Immature natural killer cell (primary cell): ENCODE measurements around the gene CTNNA2. TPM values are rescaled to one million over a fixed set of nuclear protein-coding genes. Genes with fewer than 3 reads are reported as not detected.

Source experiments
- DNase-seq, 3 donors: peaks; one replicate each; pipeline ENCODE4 v3.0.0; 2022; ENCODE audit warnings: mixed read lengths in 1 of 3
- H3K27ac Mint-ChIP-seq, 6 donors: one replicate each; pipeline ENCODE4 v1.8.0; 2020; ENCODE audit warnings: mixed read lengths in 6 of 6, mild to moderate bottlenecking in 5 of 6, inconsistent platforms in 4 of 6, moderate library complexity in 3 of 6
- H3K27me3 Mint-ChIP-seq, 3 donors: one replicate each; pipeline ENCODE4 v1.8.0; 2020 to 2021; ENCODE audit warnings: low read depth in 3 of 3, mild to moderate bottlenecking in 3 of 3, mixed read lengths in 3 of 3, moderate library complexity in 3 of 3, inconsistent platforms in 1 of 3
- H3K36me3 Mint-ChIP-seq, 3 donors: one replicate each; pipeline ENCODE4 v1.8.0; 2020; ENCODE audit warnings: mixed read lengths in 3 of 3, inconsistent platforms in 2 of 3, mild to moderate bottlenecking in 2 of 3
- H3K4me1 Mint-ChIP-seq, 2 donors: one replicate each; pipeline ENCODE4 v1.8.0; 2020; ENCODE audit warnings: inconsistent platforms in 2 of 2, mild to moderate bottlenecking in 2 of 2, mixed read lengths in 2 of 2, moderate library complexity in 1 of 2
- H3K4me3 Mint-ChIP-seq, 5 donors: one replicate each; pipeline ENCODE4 v1.8.0; 2020; ENCODE audit warnings: mild to moderate bottlenecking in 5 of 5, mixed read lengths in 5 of 5, inconsistent platforms in 3 of 5, moderate library complexity in 3 of 5
- H3K9me3 Mint-ChIP-seq, 6 donors: one replicate each; pipeline ENCODE4 v1.8.0; 2020; ENCODE audit warnings: mild to moderate bottlenecking in 6 of 6, mixed read lengths in 6 of 6, inconsistent platforms in 4 of 6, moderate library complexity in 3 of 6
- polyA plus RNA-seq, 3 donors: library from polyadenylated mRNA; unstranded; fragments of 300-500 nt; fragmentation: Illumina TruSeq; gene quantifications; one replicate each; pipeline ENCODE4 v1.2.3, GENCODE V29; 2021

CTNNA2 gene
- polyA plus RNA-seq, 3 donors from 2014 or later = not detected

- H3K9me3 Mint-ChIP-seq = peaks cover 11 to 46% (median 17%) of the 10 kb centered on the region in 6 donors
- no peaks in the 10 kb centered on the region for H3K4me1 Mint-ChIP-seq
- H3K27ac Mint-ChIP-seq = no peak overlapping the region
- peaks cover 0 to 5% (median 0%) of the 10 kb centered on the region in 3 donors for H3K36me3 Mint-ChIP-seq
- H3K27me3 Mint-ChIP-seq = peaks cover 0 to 4% (median 4%) of the 10 kb centered on the region in 3 donors
- DNase-seq = no peak
- no peak overlapping the region for H3K4me3 Mint-ChIP-seq
These were observed 403.4 kb downstream of the CTNNA2 start for GRCh38 chr2:79916285-79916684.

GRCh38 chr2:79920512-79921076 is 407.7 kb downstream of the CTNNA2 start:
- H3K27me3 Mint-ChIP-seq = peaks cover 0 to 4% (median 2%) of the 10 kb centered on the region in 3 donors
- H3K27ac Mint-ChIP-seq = no peak overlapping the region
- DNase-seq = no peak
- H3K4me3 Mint-ChIP-seq = no peak overlapping the region
- H3K9me3 Mint-ChIP-seq = peaks cover 9 to 32% (median 17%) of the 10 kb centered on the region in 6 donors
- no peaks in the 10 kb centered on the region for H3K4me1 Mint-ChIP-seq
- no peaks in the 10 kb centered on the region for H3K36me3 Mint-ChIP-seq

- peaks cover 2 to 20% (median 7%) of the 10 kb centered on the region in 6 donors for H3K9me3 Mint-ChIP-seq
These were observed 416.8 kb downstream of the CTNNA2 start for GRCh38 chr2:79929624-79930023.

GRCh38 chr2:79935046-79935732 is 422.3 kb downstream of the CTNNA2 start:
- DNase-seq = no peak
- H3K27ac Mint-ChIP-seq = no peak overlapping the region
- no peak overlapping the region for H3K4me3 Mint-ChIP-seq
- H3K9me3 Mint-ChIP-seq = peaks cover 0 to 12% (median 5%) of the 10 kb centered on the region in 6 donors
- H3K36me3 Mint-ChIP-seq = no peaks in the 10 kb centered on the region
- H3K27me3 Mint-ChIP-seq = peaks cover 0 to 2% (median 2%) of the 10 kb centered on the region in 3 donors
- H3K4me1 Mint-ChIP-seq = no peaks in the 10 kb centered on the region

More at GRCh38 chr2:79929624-79930023, 416.8 kb downstream of the CTNNA2 start:
- H3K36me3 Mint-ChIP-seq = no peaks in the 10 kb centered on the region
- H3K27ac Mint-ChIP-seq = no peak overlapping the region
- no peak overlapping the region for H3K4me3 Mint-ChIP-seq
- H3K4me1 Mint-ChIP-seq = no peaks in the 10 kb centered on the region
- DNase-seq = no peak
- peaks cover 0 to 3% (median 2%) of the 10 kb centered on the region in 3 donors for H3K27me3 Mint-ChIP-seq

- H3K4me3 Mint-ChIP-seq = no peak overlapping the region
- H3K9me3 Mint-ChIP-seq = peaks cover 0 to 12% (median 7%) of the 10 kb centered on the region in 6 donors
- no peak overlapping the region for H3K27ac Mint-ChIP-seq
- H3K4me1 Mint-ChIP-seq = no peaks in the 10 kb centered on the region
- no peaks in the 10 kb centered on the region for H3K36me3 Mint-ChIP-seq
- peaks cover 0 to 2% (median 2%) of the 10 kb centered on the region in 3 donors for H3K27me3 Mint-ChIP-seq
- DNase-seq = no peak
These were observed 423.2 kb downstream of the CTNNA2 start for GRCh38 chr2:79935771-79936657.

- H3K36me3 Mint-ChIP-seq = no peaks in the 10 kb centered on the region
- H3K4me1 Mint-ChIP-seq = no peaks in the 10 kb centered on the region
- DNase-seq = no peak
- H3K27ac Mint-ChIP-seq = no peak overlapping the region
- no peak overlapping the region for H3K4me3 Mint-ChIP-seq
- peaks cover 0 to 12% (median 7%) of the 10 kb centered on the region in 6 donors for H3K9me3 Mint-ChIP-seq
- peaks cover 0 to 4% (median 2%) of the 10 kb centered on the region in 3 donors for H3K27me3 Mint-ChIP-seq
These were observed 423.9 kb downstream of the CTNNA2 start for GRCh38 chr2:79936715-79937114.

- peaks cover 0 to 2% (median 2%) of the 10 kb centered on the region in 3 donors for H3K27me3 Mint-ChIP-seq
- no peak for DNase-seq
- no peak overlapping the region for H3K27ac Mint-ChIP-seq
- no peak overlapping the region for H3K4me3 Mint-ChIP-seq
- peaks cover 0 to 6% (median 3%) of the 10 kb centered on the region in 6 donors for H3K9me3 Mint-ChIP-seq
- H3K4me1 Mint-ChIP-seq = no peaks in the 10 kb centered on the region
- no peaks in the 10 kb centered on the region for H3K36me3 Mint-ChIP-seq
These were observed 425.8 kb downstream of the CTNNA2 start for GRCh38 chr2:79938648-79939047.

GRCh38 chr2:79940364-79940763 is 427.5 kb downstream of the CTNNA2 start:
- DNase-seq = no peak
- H3K4me3 Mint-ChIP-seq = no peak overlapping the region

GRCh38 chr2:79941179-79941578 is 428.3 kb downstream of the CTNNA2 start:
- Mint-ChIP-seq H3K4me3 (no peak overlapping the region), H3K36me3 (no peaks in the 10 kb centered on the region), H3K27ac (no peak overlapping the region), H3K27me3 (peaks cover 0 to 2% (median 0%) of the 10 kb centered on the region in 3 donors), H3K4me1 (no peaks in the 10 kb centered on the region), H3K9me3 (peaks cover 0 to 6% (median 3%) of the 10 kb centered on the region in 6 donors)
- DNase-seq = no peak

More at GRCh38 chr2:79940364-79940763, 427.5 kb downstream of the CTNNA2 start:
- H3K9me3 Mint-ChIP-seq = peaks cover 0 to 5% (median 3%) of the 10 kb centered on the region in 6 donors
- no peak overlapping the region for H3K27ac Mint-ChIP-seq
- peaks cover 0 to 2% (median 2%) of the 10 kb centered on the region in 3 donors for H3K27me3 Mint-ChIP-seq
- no peaks in the 10 kb centered on the region for H3K36me3 Mint-ChIP-seq
- H3K4me1 Mint-ChIP-seq = no peaks in the 10 kb centered on the region

- peaks cover 4 to 14% (median 7%) of the 10 kb centered on the region in 6 donors for H3K9me3 Mint-ChIP-seq
- H3K36me3 Mint-ChIP-seq = no peaks in the 10 kb centered on the region
- H3K27me3 Mint-ChIP-seq = peaks cover 0 to 2% (median 0%) of the 10 kb centered on the region in 3 donors
- no peaks in the 10 kb centered on the region for H3K4me1 Mint-ChIP-seq
- no peak overlapping the region for H3K27ac Mint-ChIP-seq
- DNase-seq = no peak
- H3K4me3 Mint-ChIP-seq = no peak overlapping the region
These were observed 431.4 kb downstream of the CTNNA2 start for GRCh38 chr2:79944205-79944604.

GRCh38 chr2:79945653-79946445 is 433.0 kb downstream of the CTNNA2 start:
- no peaks in the 10 kb centered on the region for H3K4me1 Mint-ChIP-seq
- no peak overlapping the region for H3K27ac Mint-ChIP-seq
- H3K36me3 Mint-ChIP-seq = no peaks in the 10 kb centered on the region
- H3K27me3 Mint-ChIP-seq = peaks cover 0 to 2% (median 0%) of the 10 kb centered on the region in 3 donors
- DNase-seq = no peak
- peaks cover 0 to 21% (median 8%) of the 10 kb centered on the region in 6 donors for H3K9me3 Mint-ChIP-seq
- no peak overlapping the region for H3K4me3 Mint-ChIP-seq

GRCh38 chr2:79947751-79948150 is 434.9 kb downstream of the CTNNA2 start:
- Mint-ChIP-seq H3K4me3 (no peak overlapping the region), H3K27ac (no peak overlapping the region), H3K9me3 (peaks cover 0 to 21% (median 8%) of the 10 kb centered on the region in 6 donors), H3K4me1 (no peaks in the 10 kb centered on the region), H3K27me3 (peaks cover 0 to 3% (median 0%) of the 10 kb centered on the region in 3 donors), H3K36me3 (no peaks in the 10 kb centered on the region)
- no peak for DNase-seq

- Mint-ChIP-seq H3K4me3 (no peak overlapping the region), H3K9me3 (peaks cover 5 to 35% (median 10%) of the 10 kb centered on the region in 6 donors), H3K36me3 (no peaks in the 10 kb centered on the region), H3K27me3 (peaks cover 0 to 3% (median 2%) of the 10 kb centered on the region in 3 donors), H3K27ac (no peak overlapping the region), H3K4me1 (no peaks in the 10 kb centered on the region)
- DNase-seq = no peak
These were observed 437.7 kb downstream of the CTNNA2 start for GRCh38 chr2:79950526-79950925.
